DND-41 (cell line): ENCODE data around the gene SERTAD1.
"Not testable (repeated sequence)": the region's sequence is repeated elsewhere in the genome, so short reads cannot be mapped to it uniquely, and the experiment has no call there.

Experiments used
- CTCF ChIP-seq: IDR thresholded peaks from 2 replicates; pipeline ENCODE4 v1.5.1; 2012; ENCODE audit warnings: borderline replicate concordance, low read length, moderate library complexity, mild to moderate bottlenecking; ENCODE audit not compliant: poor library complexity, severe bottlenecking; ENCODE audit errors: extremely low read depth
- EZH2 ChIP-seq: IDR thresholded peaks from 3 replicates; pipeline ENCODE4 v1.6.1; 2012; ENCODE audit warnings: borderline replicate concordance, low read depth, mild to moderate bottlenecking, moderate library complexity, low read length, inconsistent platforms; ENCODE audit not compliant: severe bottlenecking

- not testable (repeated sequence) for TF ChIP-seq CTCF, EZH2
These were observed 17.2 kb downstream of the SERTAD1 start for GRCh38 chr19:40408598-40408925.
